Fibroblast of skin of right quadriceps (primary cell): ENCODE measurements around the gene EID2.

Experiments
- DNase-seq: peaks from one replicate; pipeline ENCODE4 v3.0.0-alpha.2; 2013

The EID2 gene

DNA sequence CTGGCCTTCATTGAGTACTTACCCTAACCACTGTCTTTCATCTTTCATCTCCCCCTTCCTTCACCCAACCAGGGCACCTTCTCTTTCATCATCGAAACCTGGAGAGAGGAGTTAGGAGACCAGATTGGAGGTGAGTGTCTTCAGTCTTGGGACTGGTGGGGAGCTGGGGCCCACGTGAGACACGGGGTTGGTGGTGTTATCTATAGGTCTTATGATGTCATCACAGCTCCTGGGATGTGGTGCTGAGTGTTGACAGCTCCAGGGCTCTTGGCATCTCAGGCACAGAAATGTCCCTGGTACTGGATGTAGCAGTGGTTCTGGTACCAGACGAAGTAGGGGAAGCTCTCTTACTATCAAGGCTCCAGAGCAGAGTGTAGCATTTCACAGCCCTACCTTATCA, 39.4 kb downstream of the EID2 start:
- no peak for DNase-seq

DNA sequence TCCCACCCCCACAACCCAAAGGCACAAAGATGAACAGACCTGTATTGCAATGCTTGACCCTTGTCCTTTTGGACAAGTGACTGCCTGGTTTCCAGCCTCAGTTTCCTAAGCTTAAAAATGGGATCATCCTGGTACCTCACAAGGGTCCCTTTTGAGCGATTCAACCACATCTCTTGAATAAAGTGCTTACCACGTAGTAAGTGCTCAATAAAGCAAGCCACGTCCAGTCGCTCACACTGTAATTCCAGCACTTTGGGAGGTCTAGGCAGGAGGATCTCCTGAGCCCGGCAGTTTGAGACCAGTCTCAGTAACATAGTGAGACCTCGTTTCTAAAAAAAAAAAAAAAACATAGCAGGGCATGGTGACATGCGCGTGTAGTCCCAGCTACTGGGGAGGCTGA, 40.0 kb downstream of the EID2 start:
- DNase-seq: no peak

DNA sequence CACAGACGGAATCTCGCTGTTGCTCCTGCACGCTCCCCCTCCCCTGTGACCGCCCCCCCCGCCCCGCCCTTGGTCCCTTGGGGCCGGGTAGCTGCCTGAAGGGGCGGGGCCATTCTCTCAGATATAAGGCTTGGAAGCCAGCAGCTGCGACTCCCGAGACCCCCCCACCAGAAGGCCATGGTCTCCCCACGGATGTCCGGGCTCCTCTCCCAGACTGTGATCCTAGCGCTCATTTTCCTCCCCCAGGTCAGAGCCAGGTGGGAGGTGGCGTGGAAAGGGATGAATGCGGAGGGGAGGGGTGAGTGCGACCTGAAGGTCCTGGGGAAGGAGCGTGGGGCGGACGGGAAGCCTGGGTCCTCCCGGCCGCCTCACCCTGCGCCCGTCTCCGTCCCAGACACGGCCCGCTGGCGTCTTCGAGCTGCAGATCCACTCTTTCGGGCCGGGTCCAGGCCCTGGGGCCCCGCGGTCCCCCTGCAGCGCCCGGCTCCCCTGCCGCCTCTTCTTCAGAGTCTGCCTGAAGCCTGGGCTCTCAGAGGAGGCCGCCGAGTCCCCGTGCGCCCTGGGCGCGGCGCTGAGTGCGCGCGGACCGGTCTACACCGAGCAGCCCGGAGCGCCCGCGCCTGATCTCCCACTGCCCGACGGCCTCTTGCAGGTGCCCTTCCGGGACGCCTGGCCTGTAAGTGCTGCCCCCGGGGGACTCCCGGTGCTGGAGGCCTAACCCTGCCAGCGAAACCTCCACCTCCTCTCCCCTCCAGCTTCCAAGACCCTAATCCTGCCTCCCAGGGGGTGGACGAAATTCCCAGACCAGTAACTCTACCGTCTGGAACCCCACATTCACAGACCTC, 40.9 kb downstream of the EID2 start, which contains the start of gene DLL3:
TSS of gene DLL3 (plus strand) at position 150 of the 845 bp plus-strand sequence. CDS start at position 178, 28 bp downstream.
- DNase-seq: no peak

DNA sequence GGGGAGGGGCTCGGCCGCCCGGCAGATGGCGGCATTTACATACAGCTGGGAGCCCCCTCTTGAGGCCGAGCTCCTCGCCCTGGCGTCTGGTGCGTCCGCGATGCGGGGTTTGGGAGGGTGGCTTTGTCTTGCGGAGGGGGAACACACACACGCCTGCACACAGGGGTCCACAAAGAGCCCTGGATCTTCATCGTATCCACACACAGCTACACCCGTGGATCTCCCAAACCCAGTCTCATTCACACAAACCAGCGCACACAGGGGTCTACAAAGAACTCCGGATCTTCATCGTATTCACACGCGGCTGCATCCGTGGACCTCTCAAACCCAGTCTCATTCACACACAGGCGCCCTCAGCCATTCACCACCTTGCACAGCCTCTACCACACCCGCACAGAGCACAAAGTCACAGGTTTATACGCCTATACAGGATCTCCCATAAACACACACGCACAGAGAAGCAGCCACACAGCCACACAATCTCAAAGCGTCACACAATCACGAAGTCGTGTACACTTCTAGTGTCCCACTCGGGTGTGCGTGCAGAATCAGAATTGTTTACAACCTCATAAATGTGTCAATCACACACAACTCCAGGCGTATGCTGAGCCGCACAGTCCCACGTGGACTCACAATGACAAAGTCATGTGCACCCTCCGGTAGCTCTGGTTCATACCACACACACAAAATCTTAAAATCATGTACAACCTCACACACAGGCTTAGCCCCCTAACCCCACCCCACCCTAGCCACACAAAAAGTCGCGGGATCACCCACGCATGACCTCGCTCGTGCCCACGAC, 41.8 kb downstream of the EID2 start:
- DNase-seq: peak; percentile 25

DNA sequence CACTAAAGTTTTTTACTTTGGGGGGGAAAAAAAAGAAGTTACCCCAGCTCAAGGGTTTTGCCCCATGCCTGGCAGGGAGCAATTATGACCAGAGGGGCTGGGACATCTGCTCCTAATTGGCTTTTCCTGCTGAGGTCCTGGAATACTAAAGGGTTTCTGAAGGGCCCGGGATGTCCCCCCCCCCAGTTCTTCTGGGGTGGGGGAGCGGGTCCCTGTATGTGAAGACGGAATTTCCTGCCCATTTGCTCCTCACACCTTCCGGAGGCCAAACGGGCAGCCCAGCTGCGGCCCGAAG, 42.3 kb downstream of the EID2 start:
- no peak for DNase-seq

DNA sequence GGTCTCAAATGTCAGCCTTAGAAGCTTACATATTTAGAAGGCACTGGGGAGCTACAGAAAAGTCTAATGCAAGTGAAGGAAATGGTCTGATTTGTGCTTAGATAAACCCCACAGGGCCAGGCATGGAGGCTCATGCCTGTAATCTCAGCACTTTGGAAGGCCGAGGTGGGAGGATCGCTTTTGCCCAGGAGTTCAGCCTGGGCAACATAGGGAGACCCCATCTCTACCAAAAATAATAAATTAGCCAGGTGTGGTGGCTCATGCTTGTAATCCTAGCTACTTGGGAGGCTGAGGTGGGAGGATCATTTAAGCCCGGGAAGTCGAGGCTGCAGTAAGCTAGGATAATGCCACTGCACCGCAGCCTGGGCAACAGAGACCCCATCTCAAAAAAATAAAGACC, 43.9 kb downstream of the EID2 start:
- no peak for DNase-seq

DNA sequence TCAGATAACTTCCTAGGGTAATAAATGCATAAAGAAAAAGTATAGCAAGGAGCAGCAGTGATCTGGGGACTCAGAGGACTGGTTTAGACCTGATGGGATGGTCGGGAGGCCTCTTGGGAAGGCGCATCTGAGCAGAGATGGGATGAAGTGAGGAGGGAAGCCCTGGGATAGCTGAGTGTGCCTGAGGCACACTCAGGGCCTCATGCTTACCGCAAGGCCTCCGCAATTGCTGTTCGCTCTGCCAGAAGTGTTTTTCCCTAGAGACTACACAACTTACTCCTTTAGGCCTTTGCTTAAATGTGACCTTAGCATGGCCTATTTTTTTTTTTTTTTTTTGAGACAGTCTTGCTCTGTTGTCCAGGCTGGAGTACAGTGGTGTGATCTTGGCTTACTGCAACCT, 45.3 kb downstream of the EID2 start:
- no peak for DNase-seq

DNA sequence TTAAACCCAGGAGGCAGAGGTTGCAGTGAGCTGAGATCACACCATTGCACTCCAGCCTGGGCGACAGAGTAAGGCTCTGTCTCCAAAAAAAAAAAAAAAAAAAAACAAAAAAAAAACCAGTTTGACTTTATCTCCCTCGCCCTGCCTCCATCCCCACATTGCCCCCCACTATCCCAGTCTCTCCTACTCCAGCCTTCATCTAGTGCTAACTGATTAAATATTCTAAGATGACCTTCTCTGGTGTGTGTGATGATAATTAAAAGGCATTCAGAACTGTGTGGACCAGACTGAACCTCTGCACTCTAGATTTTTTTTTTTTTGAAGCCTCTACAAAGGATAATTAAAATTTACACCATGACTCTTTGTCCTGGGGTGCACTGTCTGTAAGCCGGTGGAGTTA, 47.2 kb downstream of the EID2 start:
- DNase-seq: no peak

DNA sequence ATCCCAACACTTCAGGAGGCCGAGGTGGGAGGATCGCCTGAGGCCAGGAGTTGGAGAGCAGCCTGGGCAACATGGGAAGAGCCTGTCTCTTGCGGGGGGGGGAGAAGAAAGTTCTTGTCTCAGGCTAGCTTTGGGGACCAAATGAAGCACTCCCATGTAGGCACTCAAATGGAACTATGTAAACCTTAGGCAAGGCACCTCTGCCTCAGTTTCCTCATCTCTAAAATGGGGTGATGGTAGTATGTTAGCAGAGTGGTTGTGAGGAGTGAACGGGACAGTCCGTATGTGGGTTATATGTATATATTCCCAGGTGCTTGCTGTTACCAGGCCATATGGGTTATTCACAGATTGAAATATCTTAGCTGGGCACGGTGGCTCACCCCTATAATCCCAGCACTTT, 47.7 kb downstream of the EID2 start:
- DNase-seq: no peak

DNA sequence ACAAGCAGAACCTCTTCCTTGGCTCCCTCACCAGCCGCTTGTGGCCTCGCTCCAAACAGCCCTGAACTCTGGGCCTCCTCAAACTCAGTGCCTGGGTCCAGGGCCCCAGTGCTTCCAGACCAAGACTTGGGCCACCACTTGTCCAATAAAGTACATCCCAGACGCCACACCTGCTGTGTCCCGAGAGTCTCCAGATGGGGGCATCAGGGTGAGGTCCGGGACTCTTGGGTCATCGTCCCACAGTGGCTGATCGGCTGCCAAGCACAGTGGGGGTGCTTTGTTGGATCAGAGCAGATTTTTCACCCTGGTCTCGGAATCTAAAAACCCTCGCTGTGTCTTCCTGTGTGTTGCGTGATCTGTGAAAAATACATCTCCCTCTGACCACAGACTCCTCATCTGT, 50.2 kb downstream of the EID2 start:
- no peak for DNase-seq
